Tibial nerve (tissue), 4 donors: Measurements from ENCODE around the gene WDR3.

Source experiments
- CTCF ChIP-seq, 5 experiments: fragments of 200-600 bp in 3 of 5; fragments of 450-650 bp in 2 of 5; sonication (generic) in 3 of 5; IDR thresholded peaks; one replicate each; pipeline ENCODE4 v1.5.1; 2016 to 2019; ENCODE audit warnings: antibody characterized with exemption in 5 of 5, mild to moderate bottlenecking in 3 of 5, moderate library complexity in 2 of 5
- EP300 ChIP-seq, 2 donors: sonication (generic); formaldehyde crosslinking; IDR thresholded peaks; one replicate each; pipeline ENCODE4 v1.6.1; 2017; ENCODE audit warnings: antibody characterized with exemption in 2 of 2, mild to moderate bottlenecking in 1 of 2
- POLR2A ChIP-seq, 2 donors: fragments of 450-650 bp; IDR thresholded peaks; one replicate each; pipeline ENCODE4 v1.6.1; 2017; ENCODE audit warnings: antibody characterized with exemption in 2 of 2, mild to moderate bottlenecking in 2 of 2, moderate library complexity in 2 of 2

- TF ChIP-seq POLR2A (IDR thresholded peaks at IDR 0.05) (no peak), CTCF (IDR thresholded peaks at IDR 0.05) (no peak), EP300 (IDR thresholded peaks at IDR 0.05) (no peak)
These were observed 52.1 kb downstream of the WDR3 start for GRCh38 chr1:117981455-117982192.
